Measurements from ENCODE around the gene TRMT1. TPM values are rescaled to one million over a fixed set of nuclear protein-coding genes. Genes with fewer than 3 reads are reported as not detected.

Gene TRMT1
- total RNA-seq, 1 experiment from 2014 or later, result 35.1 TPM

Other genes starting within 250 kb of the TRMT1 start
- 64.4 and 68.8 TPM in 2 replicates for gene DNASE2, start 235.3 kb downstream of the TRMT1 start, total RNA-seq (2014; rRNA removed; shearing (Covaris generic))
- gene KLF1, start 229.5 kb downstream of the TRMT1 start, total RNA-seq (2014; rRNA removed; shearing (Covaris generic)), result not detected in 2 replicates
- 31.0 and 38.3 TPM in 2 replicates for gene GCDH, start 225.6 kb downstream of the TRMT1 start, total RNA-seq (2014; rRNA removed; shearing (Covaris generic))
- gene SYCE2, start 197.4 kb downstream of the TRMT1 start, total RNA-seq (2014; rRNA removed; shearing (Covaris generic)), result 1.6 and 2.5 TPM in 2 replicates
- gene FARSA, start 183.0 kb downstream of the TRMT1 start, total RNA-seq (2014; rRNA removed; shearing (Covaris generic)), result 59.4 and 90.9 TPM in 2 replicates
- 1,463 and 1,526 TPM in 2 replicates for gene CALR, start 178.1 kb downstream of the TRMT1 start, total RNA-seq (2014; rRNA removed; shearing (Covaris generic))
- gene RAD23A, start 170.9 kb downstream of the TRMT1 start, total RNA-seq (2014; rRNA removed; shearing (Covaris generic)), result 209 and 217 TPM in 2 replicates
- 46.3 and 47.4 TPM in 2 replicates for gene GADD45GIP1, start 159.5 kb downstream of the TRMT1 start, total RNA-seq (2014; rRNA removed; shearing (Covaris generic))
- 0.06 TPM in 1 of 2 replicates, not detected in the other for gene DAND5, start 147.2 kb downstream of the TRMT1 start, total RNA-seq (2014; rRNA removed; shearing (Covaris generic))
- 9.6 and 13.8 TPM in 2 replicates for gene NFIX, start 121.3 kb downstream of the TRMT1 start, total RNA-seq (2014; rRNA removed; shearing (Covaris generic))
- gene LYL1, start 13.9 kb downstream of the TRMT1 start, total RNA-seq (2014; rRNA removed; shearing (Covaris generic)), result not detected in 2 replicates
- 46.2 and 55.0 TPM in 2 replicates for gene NACC1, start 1.5 kb upstream of the TRMT1 start, total RNA-seq (2014; rRNA removed; shearing (Covaris generic))
- gene STX10, start 33.6 kb upstream of the TRMT1 start, total RNA-seq (2014; rRNA removed; shearing (Covaris generic)), result 68.5 and 94.4 TPM in 2 replicates
- gene IER2, start 33.7 kb upstream of the TRMT1 start, total RNA-seq (2014; rRNA removed; shearing (Covaris generic)), result 6.4 and 14.6 TPM in 2 replicates